Neural crest cell (in vitro differentiated cells): Measurements from ENCODE around the gene TFAP2E. TPM values are rescaled to one million over a fixed set of nuclear protein-coding genes. Genes with fewer than 3 reads are reported as not detected.

Experiments
- DNase-seq: peaks from one replicate; pipeline ENCODE4 v3.0.0; 2021; ENCODE audit warnings: low read depth, mixed read lengths, low spot score
- H3K27ac Mint-ChIP-seq: one replicate; pipeline ENCODE4 v1.8.0; 2021; ENCODE audit warnings: mild to moderate bottlenecking, mixed read lengths; ENCODE audit not compliant: unreplicated experiment
- H3K27me3 Mint-ChIP-seq: 2 replicates; pipeline ENCODE4 v1.8.0; 2021; ENCODE audit warnings: low read depth, mild to moderate bottlenecking, mixed read lengths
- H3K36me3 Mint-ChIP-seq: 2 replicates; pipeline ENCODE4 v1.8.0; 2021; ENCODE audit warnings: low read depth, mild to moderate bottlenecking, mixed read lengths
- H3K4me1 Mint-ChIP-seq: 2 replicates; pipeline ENCODE4 v1.8.0; 2021; ENCODE audit warnings: mixed read lengths
- H3K4me3 Mint-ChIP-seq: one replicate; pipeline ENCODE4 v1.8.0; 2021; ENCODE audit warnings: mild to moderate bottlenecking, mixed read lengths
- H3K9me3 Mint-ChIP-seq: 2 replicates; pipeline ENCODE4 v1.8.0; 2021; ENCODE audit warnings: mixed read lengths
- total RNA-seq: library from RNA; stranded (reverse); gene quantifications from 2 replicates; pipeline ENCODE4 v1.2.1, GENCODE V29; 2021
- TF ChIP-seq, protein P1 (sequence below): fragments of 200-600 bp; sonication (generic); conservative IDR thresholded peaks from 2 replicates; pipeline ENCODE4 v1.5.0; 2021; ENCODE audit warnings: antibody characterized with exemption, mild to moderate bottlenecking

TFAP2E gene
- total RNA-seq, 1 donor from 2014 or later = 0.61 TPM

GRCh38 chr1:35557611-35558373 lies 15.3 kb upstream of the TFAP2E start, which contains the start of gene NCDN:
TSS of gene NCDN (plus strand) at chr1:35557799. CDS start at chr1:35558191, 392 bp downstream.
- Mint-ChIP-seq H3K27ac (peak within 1 kb of the TSS; percentile 97), H3K36me3 (no peaks in the 10 kb centered on the region), H3K4me3 (peak within 1 kb of the TSS; percentile 94)

GRCh38 chr1:35558374-35559316 lies 14.5 kb upstream of the TFAP2E start:
- peak; percentile 47 for DNase-seq
- no peaks in the 10 kb centered on the region for H3K36me3 Mint-ChIP-seq
- peaks cover 45% of the 10 kb centered on the region for H3K4me1 Mint-ChIP-seq

More at GRCh38 chr1:35557611-35558373, 15.3 kb upstream of the TFAP2E start, which contains the start of gene NCDN:
- TF ChIP-seq, protein P1, sequence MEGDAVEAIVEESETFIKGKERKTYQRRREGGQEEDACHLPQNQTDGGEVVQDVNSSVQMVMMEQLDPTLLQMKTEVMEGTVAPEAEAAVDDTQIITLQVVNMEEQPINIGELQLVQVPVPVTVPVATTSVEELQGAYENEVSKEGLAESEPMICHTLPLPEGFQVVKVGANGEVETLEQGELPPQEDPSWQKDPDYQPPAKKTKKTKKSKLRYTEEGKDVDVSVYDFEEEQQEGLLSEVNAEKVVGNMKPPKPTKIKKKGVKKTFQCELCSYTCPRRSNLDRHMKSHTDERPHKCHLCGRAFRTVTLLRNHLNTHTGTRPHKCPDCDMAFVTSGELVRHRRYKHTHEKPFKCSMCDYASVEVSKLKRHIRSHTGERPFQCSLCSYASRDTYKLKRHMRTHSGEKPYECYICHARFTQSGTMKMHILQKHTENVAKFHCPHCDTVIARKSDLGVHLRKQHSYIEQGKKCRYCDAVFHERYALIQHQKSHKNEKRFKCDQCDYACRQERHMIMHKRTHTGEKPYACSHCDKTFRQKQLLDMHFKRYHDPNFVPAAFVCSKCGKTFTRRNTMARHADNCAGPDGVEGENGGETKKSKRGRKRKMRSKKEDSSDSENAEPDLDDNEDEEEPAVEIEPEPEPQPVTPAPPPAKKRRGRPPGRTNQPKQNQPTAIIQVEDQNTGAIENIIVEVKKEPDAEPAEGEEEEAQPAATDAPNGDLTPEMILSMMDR = no peak
- H3K9me3 Mint-ChIP-seq = no peaks in the 10 kb centered on the region
- peaks cover 45% of the 10 kb centered on the region for H3K4me1 Mint-ChIP-seq
- peak; percentile 93 for DNase-seq
- H3K27me3 Mint-ChIP-seq = no peaks in the 10 kb centered on the region

GRCh38 chr1:35559317-35559944 lies 13.7 kb upstream of the TFAP2E start:
- Mint-ChIP-seq H3K36me3 (no peaks in the 10 kb centered on the region), H3K4me3 (peak overlapping the region; percentile 79), H3K4me1 (peaks cover 45% of the 10 kb centered on the region), H3K27ac (peak overlapping the region; percentile 60), H3K9me3 (no peaks in the 10 kb centered on the region), H3K27me3 (no peaks in the 10 kb centered on the region)
- no peak for DNase-seq
- TF ChIP-seq, protein P1 = no peak

More at GRCh38 chr1:35558374-35559316, 14.5 kb upstream of the TFAP2E start:
- TF ChIP-seq, protein P1 = no peak
- H3K4me3 Mint-ChIP-seq = peak overlapping the region; percentile 94
- no peaks in the 10 kb centered on the region for H3K27me3 Mint-ChIP-seq
- peak overlapping the region; percentile 97 for H3K27ac Mint-ChIP-seq
- no peaks in the 10 kb centered on the region for H3K9me3 Mint-ChIP-seq

DNA sequence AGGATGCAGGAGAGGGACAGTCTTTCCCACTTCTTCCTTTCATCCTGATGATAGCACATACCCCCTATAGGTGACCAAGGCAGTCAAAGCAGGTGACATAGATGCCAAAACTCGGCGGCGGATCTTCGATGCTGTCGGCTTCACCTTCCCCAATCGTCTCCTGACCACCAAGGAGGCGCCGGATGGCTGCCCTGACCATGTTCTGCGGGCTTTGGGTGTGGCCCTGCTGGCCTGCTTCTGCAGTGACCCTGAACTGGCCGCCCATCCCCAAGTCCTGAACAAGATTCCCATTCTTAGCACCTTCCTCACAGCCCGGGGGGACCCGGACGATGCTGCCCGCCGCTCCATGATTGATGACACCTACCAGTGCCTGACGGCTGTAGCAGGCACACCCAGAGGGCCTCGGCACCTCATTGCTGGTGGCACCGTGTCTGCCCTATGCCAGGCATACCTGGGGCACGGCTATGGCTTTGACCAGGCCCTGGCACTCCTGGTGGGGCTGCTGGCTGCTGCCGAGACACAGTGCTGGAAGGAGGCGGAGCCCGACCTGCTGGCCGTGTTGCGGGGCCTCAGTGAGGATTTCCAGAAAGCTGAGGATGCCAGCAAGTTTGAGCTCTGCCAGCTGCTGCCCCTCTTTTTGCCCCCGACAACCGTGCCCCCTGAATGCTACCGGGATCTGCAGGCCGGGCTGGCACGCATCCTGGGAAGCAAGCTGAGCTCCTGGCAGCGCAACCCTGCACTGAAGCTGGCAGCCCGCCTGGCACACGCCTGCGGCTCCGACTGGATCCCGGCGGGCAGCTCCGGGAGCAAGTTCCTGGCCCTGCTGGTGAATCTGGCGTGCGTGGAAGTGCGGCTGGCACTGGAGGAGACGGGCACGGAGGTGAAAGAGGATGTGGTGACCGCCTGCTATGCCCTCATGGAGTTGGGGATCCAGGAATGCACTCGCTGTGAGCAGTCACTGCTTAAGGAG lies 12.6 kb upstream of the TFAP2E start:
- Mint-ChIP-seq H3K9me3 (no peaks in the 10 kb centered on the region), H3K36me3 (no peaks in the 10 kb centered on the region), H3K27me3 (no peaks in the 10 kb centered on the region), H3K27ac (no peak overlapping the region), H3K4me3 (peak overlapping the region; percentile 79), H3K4me1 (peaks cover 36% of the 10 kb centered on the region)
- TF ChIP-seq, protein P1 = no peak
- no peak for DNase-seq
